Measurements from ENCODE around the gene KIAA0232. TPM values are rescaled to one million over a fixed set of nuclear protein-coding genes. Genes with fewer than 3 reads are reported as not detected.

KIAA0232 gene
- total RNA-seq, 1 experiment from 2014 or later = 8.5 TPM

DNA sequence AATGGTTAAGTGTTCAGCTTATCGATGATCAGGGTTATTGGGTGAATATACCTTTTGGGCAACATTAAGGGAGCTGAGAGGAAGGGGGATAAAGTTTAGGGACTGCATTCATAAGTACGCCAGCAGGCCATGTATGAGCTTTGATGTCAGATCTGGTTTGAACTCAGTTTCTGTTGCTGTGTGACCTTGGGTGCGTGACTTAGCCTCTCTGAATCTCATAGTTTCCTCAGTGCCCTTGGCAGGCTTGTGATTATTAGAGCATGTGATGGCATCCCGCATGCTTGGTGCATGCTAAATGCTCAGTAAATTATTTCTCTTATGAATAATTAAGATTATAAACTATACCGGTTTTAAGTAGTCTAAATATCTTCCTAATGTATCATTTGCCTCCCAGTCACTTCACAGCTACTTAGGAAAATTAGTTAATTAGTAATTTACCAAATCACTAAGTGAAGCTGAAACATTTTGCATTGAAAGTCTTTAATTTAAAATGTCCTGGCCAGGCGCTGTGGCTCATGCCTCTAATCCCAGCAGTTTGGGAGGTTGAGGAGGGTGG, 130.9 kb downstream of the KIAA0232 start:
- DNase-seq (ENCODE audit: low read depth, low spot score) = no peak
- in situ Hi-C loops (cut with HindIII; ENCODE audit: low pct_unique_long_range_greater_than_20kb, low sequenced_read_pairs) = no loop called here

DNA sequence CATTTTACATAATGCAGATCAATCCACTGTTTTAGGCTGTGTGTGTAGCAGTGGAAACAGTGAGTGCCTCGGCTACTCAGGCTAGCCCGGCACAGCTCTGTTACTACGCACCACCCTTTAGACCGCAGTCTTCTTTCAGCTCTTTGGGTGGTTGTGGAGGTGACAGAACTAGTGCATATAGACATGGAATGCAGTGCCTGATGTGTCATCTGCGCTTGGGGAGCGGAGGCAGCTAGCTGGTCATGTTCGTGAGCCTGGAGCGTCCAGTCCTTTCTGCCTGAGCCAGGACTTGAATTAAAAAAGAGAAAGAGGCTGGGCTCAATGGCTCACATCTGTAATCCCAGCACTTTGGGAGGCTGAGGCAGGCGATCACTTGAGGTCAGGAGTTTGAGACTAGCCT, 131.9 kb downstream of the KIAA0232 start:
- in situ Hi-C loops (cut with HindIII; ENCODE audit: low pct_unique_long_range_greater_than_20kb, low sequenced_read_pairs) = no loop called here
- no peak for DNase-seq (ENCODE audit: low read depth, low spot score)

DNA sequence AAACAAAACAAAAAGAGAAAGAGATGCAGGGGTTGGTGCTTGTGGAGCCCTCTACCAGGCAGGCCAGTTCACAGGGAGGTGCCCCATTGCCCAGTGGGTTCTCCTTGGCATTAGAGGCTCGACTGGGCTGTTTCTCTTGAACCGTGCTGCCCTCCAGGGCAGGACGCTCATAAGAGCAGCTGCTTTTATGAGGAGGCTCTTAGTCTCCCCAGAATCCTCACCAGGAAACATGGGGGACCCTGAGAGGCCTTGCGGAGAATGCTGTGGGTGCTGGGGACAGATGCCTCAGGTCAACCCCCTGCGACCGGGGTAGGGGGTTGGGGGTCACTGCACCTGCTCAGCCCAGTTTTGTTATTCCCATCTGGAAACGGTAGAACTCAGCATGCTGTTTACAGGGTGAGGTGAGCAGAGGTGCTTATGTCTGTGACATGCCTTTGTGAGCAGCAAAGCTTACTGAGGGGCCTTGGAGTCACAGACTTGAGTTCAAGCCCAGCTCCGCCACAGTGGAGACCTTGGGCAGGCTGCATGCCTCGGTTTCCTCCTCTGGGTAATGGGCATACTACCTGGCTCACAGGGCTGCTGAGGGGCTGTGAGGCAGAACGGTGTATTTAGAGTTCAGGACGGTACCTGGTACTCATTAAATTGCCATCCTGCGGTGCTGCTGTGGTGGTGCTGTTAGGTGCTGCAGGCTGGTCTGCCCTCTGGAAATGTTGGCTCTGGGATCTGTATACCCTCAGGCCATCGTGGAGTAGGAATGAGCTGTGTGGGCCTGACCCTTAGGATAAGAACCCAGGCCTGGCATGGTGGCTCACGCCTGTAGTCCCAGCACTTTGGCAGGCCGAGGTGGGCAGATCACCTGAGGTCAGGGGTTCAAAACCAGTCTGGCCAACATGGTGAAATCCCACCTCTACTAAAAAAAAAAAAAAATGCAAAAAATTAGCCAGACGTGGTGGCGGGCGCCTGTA, 132.8 kb downstream of the KIAA0232 start:
- DNase-seq (ENCODE audit: low read depth, low spot score) = no peak
- in situ Hi-C loops (cut with HindIII; ENCODE audit: low pct_unique_long_range_greater_than_20kb, low sequenced_read_pairs) = no loop called here

DNA sequence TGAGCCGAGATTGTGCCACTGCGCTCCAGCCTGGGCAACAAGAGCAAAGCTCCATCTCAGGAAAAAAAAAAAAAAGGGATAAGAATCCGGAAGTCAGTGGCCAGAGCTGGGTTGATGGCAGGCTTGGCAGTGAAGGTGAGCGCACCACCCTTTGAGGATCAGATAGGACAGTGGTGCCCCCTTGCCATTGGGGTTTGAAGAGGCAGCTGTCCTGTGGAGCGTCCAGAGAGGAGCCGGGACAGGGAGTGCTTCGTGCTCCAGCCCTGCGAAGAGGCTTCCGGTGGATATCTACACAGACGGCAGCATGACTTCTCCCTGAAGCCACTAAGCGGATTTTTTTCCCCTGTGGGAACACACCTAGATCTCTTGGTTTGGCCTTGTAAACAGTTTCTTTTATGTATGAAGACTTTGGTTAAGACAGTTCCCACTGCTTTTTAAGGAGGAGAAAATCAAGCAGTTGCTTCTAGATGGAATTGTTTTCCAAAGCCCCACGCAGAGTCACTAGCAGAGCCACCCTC, 133.6 kb downstream of the KIAA0232 start:
- no peak for DNase-seq (ENCODE audit: low read depth, low spot score)
- in situ Hi-C loops (cut with HindIII; ENCODE audit: low pct_unique_long_range_greater_than_20kb, low sequenced_read_pairs) = no loop called here

DNA sequence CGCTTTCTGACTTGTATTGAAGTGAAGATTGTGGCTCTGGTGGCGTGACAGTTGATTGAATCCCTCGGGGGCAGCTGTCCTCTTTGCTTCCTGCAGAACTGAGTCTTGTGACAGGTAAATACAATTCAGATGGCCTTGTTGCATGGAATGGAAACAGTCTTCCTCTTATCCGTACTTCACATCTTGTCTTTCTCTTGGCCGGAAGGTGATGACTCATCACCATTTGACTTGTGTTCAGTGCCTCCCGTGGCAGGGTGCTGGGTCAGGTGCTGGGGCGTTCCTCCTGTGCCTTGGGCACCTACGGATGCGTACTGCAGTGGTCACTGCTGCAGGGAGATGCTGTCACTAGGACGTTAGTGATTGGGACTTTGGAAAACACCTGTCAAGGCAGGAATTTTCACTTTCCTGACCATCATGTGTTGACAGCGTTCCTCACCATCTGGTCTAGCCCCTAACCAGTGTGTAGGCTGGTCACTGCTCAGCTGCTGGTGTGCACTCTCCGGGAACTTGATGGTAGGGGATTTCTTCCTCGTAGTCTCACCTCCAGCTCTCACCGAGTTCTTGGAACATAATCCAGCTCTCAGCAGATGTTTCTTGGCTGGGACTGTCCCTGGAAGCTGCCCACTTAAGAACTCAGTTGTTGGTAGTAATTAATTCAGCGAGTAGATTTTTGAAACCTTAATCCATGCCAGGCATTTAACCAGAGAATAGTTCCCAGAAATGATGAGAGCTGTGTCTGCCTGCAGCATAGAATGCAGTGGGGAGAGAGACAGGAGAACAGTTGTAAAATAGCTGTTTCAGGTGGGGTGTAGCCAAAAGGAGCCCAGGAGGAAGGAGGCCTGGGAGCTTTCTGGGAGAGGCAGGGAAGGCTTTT, 134.3 kb downstream of the KIAA0232 start:
- DNase-seq (ENCODE audit: low read depth, low spot score) = peak; percentile 88
- in situ Hi-C loops (cut with HindIII; ENCODE audit: low pct_unique_long_range_greater_than_20kb, low sequenced_read_pairs) = no loop called here

DNA sequence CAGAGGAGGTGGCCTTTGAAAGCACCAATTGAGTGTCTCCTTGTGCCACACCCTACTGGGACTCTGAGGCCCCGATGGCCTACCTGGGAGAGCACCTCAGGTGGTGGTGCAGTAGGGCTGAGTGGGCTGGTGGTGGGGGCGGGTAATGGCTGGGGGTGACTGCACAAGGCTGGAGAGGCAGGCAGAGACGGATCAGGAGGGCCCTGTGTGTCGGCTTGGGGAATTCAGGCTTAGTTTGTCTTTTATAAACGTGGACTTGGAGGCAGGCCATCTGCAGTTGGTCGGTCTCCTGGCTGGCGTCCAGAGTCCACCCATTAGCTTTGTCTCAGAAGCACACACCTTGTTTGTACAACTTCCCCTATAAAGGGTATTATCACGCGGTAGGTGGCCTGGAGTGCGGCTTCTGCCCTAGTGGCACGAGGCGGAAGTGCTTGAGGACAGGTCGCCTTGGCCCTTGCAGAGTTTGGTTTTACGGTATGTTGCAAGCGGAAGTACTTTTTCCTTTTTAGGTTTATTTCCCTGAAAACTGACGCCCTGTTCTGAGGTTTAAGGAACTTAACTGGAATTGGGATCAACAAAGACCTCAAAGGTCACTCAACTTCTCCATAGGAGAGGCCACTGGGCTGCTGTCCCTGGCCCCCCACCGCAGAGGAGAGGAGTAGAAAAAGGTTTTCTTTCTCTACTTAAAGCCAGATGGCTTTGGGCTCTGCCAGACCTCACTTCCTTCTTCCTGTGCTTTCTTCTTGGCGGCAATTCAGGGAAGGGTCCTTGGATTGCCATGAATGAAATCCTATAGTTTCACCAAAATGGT, 135.1 kb downstream of the KIAA0232 start:
- no peak for DNase-seq (ENCODE audit: low read depth, low spot score)
- in situ Hi-C loops (cut with HindIII; ENCODE audit: low pct_unique_long_range_greater_than_20kb, low sequenced_read_pairs) = no loop called here

DNA sequence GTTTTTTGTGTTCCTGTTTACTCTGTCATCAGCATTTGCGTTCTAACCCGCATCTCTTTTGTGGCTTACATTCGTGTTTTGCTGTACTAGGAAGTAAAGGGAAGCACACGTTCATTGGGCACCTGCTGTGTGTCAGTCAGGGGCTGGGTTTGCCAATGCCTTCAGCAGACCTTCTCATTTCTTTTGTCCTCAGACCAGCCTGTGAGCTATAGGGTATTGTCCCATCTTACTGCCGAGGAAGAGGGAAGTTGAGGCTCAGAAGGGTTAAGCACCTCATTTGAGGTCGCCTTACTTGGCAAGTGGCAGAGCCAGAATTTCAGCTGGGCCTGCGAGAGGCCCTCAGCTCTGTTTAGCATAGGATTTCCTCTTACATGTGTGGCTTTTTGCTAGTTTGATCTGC, 135.8 kb downstream of the KIAA0232 start:
- in situ Hi-C loops (cut with HindIII; ENCODE audit: low pct_unique_long_range_greater_than_20kb, low sequenced_read_pairs) = no loop called here
- no peak for DNase-seq (ENCODE audit: low read depth, low spot score)

DNA sequence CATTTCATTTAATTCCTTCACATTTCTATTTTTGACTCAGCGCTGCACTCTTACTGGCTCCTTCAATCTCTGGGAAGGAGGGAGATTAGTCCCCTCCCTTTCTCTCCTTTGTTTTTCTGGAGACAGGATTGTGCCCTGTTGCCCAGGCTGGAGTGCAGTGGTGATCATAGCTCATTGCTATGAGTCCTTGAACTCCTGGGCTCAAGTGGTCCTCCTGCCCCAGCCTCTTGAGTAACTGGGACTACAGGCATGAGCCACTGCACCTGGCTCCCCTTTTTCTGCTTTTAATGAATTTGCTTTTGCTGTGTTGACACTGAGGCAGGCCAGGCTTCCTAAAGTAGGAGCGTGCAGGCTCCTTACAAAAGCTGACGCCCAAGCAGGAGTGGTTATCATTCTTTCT, 137.6 kb downstream of the KIAA0232 start:
- in situ Hi-C loops (cut with HindIII; ENCODE audit: low pct_unique_long_range_greater_than_20kb, low sequenced_read_pairs) = no loop called here
- DNase-seq (ENCODE audit: low read depth, low spot score) = no peak

DNA sequence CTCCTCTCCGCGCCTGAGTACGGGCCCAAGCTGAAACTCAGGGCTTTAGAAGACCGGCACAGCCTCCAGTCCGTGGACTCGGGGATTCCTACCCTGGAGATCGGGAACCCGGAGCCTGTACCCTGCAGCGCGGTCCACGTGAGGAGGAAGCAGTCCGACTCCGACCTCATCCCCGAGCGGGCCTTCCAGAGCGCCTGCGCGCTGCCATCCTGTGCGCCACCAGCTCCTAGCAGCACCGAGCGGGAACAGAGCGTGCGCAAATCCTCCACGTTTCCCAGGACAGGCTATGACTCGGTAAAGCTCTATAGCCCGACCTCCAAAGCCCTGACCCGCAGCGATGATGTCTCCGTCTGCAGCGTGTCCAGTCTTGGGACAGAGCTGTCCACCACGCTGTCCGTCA, 141.0 kb downstream of the KIAA0232 start:
- DNase-seq (ENCODE audit: low read depth, low spot score) = no peak
- in situ Hi-C loops (cut with HindIII; ENCODE audit: low pct_unique_long_range_greater_than_20kb, low sequenced_read_pairs) = no loop called here

DNA sequence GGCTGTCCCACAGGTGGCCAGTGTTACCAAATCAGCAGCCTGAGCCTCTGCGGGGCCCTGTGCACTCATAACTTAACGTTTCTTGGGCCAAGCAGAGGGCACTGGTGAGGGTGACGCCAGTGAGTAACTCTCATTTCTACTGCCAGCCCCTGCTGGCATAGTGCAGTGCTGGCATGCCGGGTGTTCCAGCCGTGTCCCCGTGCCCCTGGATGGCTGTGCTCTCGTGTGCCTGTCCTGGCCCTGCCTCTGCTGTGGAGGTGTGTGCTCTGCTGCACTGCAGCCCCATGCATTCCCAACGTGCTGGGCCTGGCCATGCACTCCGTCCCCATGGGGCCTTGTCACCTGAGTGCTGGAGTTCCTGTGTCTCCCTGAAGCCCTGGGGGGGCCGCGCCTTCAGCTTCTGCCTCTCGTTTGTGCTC, 141.8 kb downstream of the KIAA0232 start:
- DNase-seq (ENCODE audit: low read depth, low spot score) = no peak
- in situ Hi-C loops (cut with HindIII; ENCODE audit: low pct_unique_long_range_greater_than_20kb, low sequenced_read_pairs) = no loop called here

DNA sequence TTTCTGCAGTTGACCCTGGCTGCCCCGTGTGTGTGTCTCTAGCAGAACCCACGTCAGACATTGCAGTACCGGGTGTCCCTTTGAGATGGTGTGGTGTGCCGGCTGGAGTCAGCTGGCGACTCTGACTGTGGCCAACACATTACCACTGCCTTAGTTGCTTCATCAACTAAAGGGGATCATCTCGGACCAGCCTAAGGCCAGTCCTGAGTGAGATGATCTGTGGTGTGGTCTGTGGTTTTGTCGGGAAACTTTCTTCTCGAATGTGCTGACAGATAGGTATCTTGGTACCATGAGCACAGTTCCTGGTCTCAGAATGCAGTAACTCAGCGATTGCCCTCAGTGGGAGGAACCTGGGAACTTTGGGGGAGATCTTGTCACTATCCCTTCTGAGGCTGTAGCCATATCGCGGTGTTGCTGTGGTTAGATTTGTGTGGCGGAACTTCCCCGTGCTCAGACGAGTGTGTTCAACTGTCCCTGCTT, 142.9 kb downstream of the KIAA0232 start:
- in situ Hi-C loops (cut with HindIII; ENCODE audit: low pct_unique_long_range_greater_than_20kb, low sequenced_read_pairs) = no loop called here

DNA sequence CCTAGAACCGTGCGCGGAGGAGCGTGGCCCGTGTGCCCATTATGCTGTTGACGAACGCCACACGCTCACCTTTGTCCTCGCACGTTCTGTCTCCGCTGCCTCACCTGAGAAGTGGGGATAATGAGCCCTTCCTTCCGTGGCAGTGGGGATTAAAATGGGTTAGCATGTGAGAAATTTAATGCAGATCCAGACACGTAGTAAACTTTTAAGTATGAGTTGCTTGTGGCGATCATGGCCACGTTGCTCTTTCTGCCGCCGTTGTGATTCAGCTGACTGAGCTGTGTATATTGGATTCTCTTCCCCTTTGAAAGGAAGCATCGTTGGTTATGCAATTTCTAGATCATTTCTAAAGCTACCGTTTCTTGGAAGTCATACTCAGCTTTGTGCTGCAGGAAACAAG, 143.6 kb downstream of the KIAA0232 start:
- no peak for DNase-seq (ENCODE audit: low read depth, low spot score)
- in situ Hi-C loops (cut with HindIII; ENCODE audit: low pct_unique_long_range_greater_than_20kb, low sequenced_read_pairs) = no loop called here

More for the DNA sequence above, 142.9 kb downstream of the KIAA0232 start:
- DNase-seq (ENCODE audit: low read depth, low spot score) = no peak

DNA sequence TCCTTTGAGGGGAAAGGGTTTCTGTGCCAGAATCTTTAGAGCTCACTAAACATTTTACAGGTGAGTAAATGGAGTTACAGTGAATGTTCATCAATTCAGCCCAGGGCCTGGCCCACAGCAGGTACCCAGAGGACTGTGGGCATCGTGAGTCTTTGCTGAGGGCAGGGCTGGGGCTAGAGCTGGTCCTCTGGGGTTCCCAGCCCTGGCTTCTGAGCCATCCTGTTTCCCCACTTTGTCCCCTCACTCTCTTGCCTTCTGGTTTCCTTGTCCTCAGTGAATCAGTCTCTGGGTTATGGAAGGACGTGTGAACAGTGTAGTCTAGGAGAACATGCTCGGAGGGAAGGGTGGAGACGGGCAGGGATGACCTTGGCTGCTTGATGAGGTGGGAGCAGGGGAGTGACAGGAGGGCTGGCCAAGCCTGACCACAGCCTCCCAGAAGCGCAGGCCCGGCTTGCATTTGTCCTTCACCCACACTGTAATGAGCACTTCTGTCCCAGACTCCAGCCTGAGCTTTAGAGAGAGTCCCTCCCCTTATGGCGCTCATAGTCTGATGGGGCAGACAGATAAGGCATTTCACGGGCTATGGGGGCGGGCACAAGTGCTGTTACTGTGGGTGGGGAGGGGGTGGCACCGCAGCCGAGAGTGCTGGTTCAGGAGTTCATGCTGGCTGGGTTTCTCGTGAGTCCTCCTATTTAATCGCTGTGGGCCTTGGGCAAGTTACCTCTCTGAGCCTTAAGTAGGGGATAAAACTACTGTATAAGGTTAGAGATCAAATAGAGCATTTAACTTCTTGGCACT, 144.4 kb downstream of the KIAA0232 start:
- peak; percentile 50 for DNase-seq (ENCODE audit: low read depth, low spot score)

DNA sequence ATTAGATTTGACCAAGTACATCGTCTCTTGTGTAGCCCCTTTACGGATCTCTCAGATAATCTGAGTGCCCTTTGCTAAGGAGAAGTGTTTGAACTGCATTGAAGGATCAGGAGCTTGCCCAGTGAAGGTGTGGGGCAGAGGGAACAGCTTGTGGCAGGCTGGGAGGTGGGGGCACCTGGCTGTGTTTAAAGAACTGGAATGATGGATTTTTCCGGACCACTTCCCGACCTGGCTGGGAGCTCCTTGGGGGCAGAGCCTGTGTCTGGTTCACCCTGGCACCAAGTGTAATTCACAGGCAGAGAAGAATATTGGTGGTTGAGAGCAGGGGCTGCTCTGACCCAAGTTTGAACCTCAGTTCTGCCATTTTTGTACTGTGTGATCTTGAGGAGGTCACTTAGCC, 145.6 kb downstream of the KIAA0232 start:
- DNase-seq (ENCODE audit: low read depth, low spot score) = no peak
- in situ Hi-C loops (cut with HindIII; ENCODE audit: low pct_unique_long_range_greater_than_20kb, low sequenced_read_pairs) = no loop called here

More for the DNA sequence above, 144.4 kb downstream of the KIAA0232 start:
- in situ Hi-C loops (cut with HindIII; ENCODE audit: low pct_unique_long_range_greater_than_20kb, low sequenced_read_pairs) = no loop called here

DNA sequence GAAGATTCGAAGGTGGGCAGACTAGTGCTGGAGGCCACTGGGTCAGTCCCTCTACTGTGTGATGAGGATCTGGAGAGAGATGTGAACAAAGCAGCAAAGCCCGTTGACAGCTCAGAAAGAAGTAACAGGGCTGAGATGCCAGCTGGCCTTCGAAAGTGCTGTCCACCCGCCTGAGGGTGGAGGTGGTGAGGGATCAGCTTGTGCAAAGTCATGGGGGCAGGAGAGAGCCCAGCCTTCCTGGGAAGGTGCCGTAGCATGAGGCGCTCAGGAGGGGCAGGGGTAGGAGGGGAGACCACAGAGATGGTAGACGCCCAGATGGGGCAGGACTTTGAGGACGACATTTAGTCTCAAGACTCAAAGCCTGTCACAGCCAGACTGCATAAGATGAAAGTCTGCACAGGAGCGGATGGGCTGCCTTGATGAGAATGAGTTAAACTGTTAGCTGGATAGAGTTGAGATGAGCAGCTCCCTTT, 146.8 kb downstream of the KIAA0232 start:
- no peak for DNase-seq (ENCODE audit: low read depth, low spot score)
- in situ Hi-C loops (cut with HindIII; ENCODE audit: low pct_unique_long_range_greater_than_20kb, low sequenced_read_pairs) = no loop called here

DNA sequence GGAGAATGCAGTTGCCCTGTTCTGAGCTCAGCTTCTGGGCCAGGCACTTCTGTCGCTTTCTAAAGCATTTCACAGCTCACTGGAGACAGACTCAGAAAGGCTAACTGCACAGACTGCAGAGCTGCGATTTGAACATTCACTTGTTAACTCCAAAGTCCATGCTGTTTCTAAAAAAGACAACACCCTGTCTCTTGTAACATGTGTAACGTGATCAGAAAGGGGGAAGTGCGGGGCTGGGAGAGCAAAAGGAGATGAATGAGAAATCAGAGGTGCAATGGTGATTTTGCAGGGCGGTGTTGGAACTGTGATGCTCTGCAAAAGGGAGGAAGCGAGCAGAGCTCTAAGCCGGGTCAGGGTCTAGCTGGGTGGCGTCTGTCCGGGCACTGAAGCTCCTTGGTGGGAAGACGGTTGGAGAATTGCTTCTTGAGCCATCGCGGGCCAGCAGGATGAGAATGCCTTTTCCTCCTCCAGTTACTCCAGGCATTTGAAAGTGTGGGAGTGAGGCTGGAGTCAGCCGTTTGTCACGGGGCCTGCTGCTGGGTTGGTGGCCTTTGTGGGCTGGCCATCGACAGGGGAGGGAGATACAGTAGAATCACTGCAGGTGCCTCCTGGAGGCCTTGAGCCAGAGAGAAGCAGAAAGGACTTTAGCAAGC, 147.4 kb downstream of the KIAA0232 start:
- in situ Hi-C loops (cut with HindIII; ENCODE audit: low pct_unique_long_range_greater_than_20kb, low sequenced_read_pairs) = no loop called here
- DNase-seq (ENCODE audit: low read depth, low spot score) = no peak
